HG03457 (cell line): ENCODE measurements around the gene UNC5CL.
"Not testable (repeated sequence)": the region's sequence is repeated elsewhere in the genome, so short reads cannot be mapped to it uniquely, and the experiment has no call there.

Experiments used
- ATAC-seq: cut with Tn5 transposase; IDR thresholded peaks from one replicate; pipeline ENCODE4 v1.9.1; 2021; ENCODE audit warnings: moderate number of reproducible peaks; ENCODE audit not compliant: unreplicated experiment

The UNC5CL gene

GRCh38 chr6:41008011-41008410 lies 31.0 kb downstream of the UNC5CL start:
- no peak for ATAC-seq

GRCh38 chr6:41006980-41007379 lies 32.0 kb downstream of the UNC5CL start:
- ATAC-seq = not testable (repeated sequence)

GRCh38 chr6:41006217-41006616 lies 32.8 kb downstream of the UNC5CL start:
- not testable (repeated sequence) for ATAC-seq

- no peak for ATAC-seq
These were observed 36.9 kb downstream of the UNC5CL start for GRCh38 chr6:41002168-41002567.

- ATAC-seq = no peak
These were observed 38.8 kb downstream of the UNC5CL start for GRCh38 chr6:41000248-41000647.

- no peak for ATAC-seq
These were observed 39.5 kb downstream of the UNC5CL start for GRCh38 chr6:40999569-40999968.

GRCh38 chr6:40998661-40999060 lies 40.4 kb downstream of the UNC5CL start:
- no peak for ATAC-seq

GRCh38 chr6:40997234-40997957 lies 41.6 kb downstream of the UNC5CL start:
- ATAC-seq = no peak

GRCh38 chr6:40996591-40997233 lies 42.3 kb downstream of the UNC5CL start:
- ATAC-seq = no peak

GRCh38 chr6:40992746-40993145 lies 46.3 kb downstream of the UNC5CL start:
- ATAC-seq = no peak

- no peak for ATAC-seq
These were observed 48.7 kb downstream of the UNC5CL start for GRCh38 chr6:40990301-40990700.

GRCh38 chr6:40989204-40990169 lies 49.5 kb downstream of the UNC5CL start:
- no peak for ATAC-seq

- no peak for ATAC-seq
These were observed 50.4 kb downstream of the UNC5CL start for GRCh38 chr6:40988634-40989033.

GRCh38 chr6:40986921-40987819 lies 51.9 kb downstream of the UNC5CL start:
- no peak for ATAC-seq

GRCh38 chr6:40986364-40986763 lies 52.7 kb downstream of the UNC5CL start:
- no peak for ATAC-seq

GRCh38 chr6:40983752-40984151 lies 55.3 kb downstream of the UNC5CL start:
- ATAC-seq = no peak

- ATAC-seq = no peak
These were observed 56.1 kb downstream of the UNC5CL start for GRCh38 chr6:40982917-40983316.

GRCh38 chr6:40978687-40979289 lies 60.2 kb downstream of the UNC5CL start:
- no peak for ATAC-seq

- ATAC-seq = no peak
These were observed 61.3 kb downstream of the UNC5CL start for GRCh38 chr6:40977695-40978094.

GRCh38 chr6:40977085-40977484 lies 61.9 kb downstream of the UNC5CL start:
- no peak for ATAC-seq
